Glomerular endothelial cell (primary cell): ENCODE measurements around the gene GPX3. TPM values are rescaled to one million over a fixed set of nuclear protein-coding genes. Genes with fewer than 3 reads are reported as not detected.

Source experiments
- DNase-seq: peaks from one replicate; pipeline ENCODE4 v3.0.0-alpha.2; 2011; ENCODE audit warnings: low read depth, low spot score; ENCODE audit errors: extremely low read depth
- total RNA-seq: library from RNA; depleted of rRNA; stranded (reverse); fragments of >200 nt; gene quantifications from 2 replicates; pipeline ENCODE4 v1.2.3, GENCODE V29; 2015

Gene GPX3
- total RNA-seq, 1 donor from 2014 or later, result 2.8 TPM

- DNase-seq, result no peak
These were observed 34.9 kb downstream of the GPX3 start for GRCh38 chr5:151055336-151055735.

- DNase-seq, result no peak
These were observed 36.3 kb downstream of the GPX3 start for GRCh38 chr5:151056379-151057325.

- no peak for DNase-seq
These were observed 37.9 kb downstream of the GPX3 start for GRCh38 chr5:151058301-151058700.

GRCh38 chr5:151058891-151059489 is 38.6 kb downstream of the GPX3 start:
- DNase-seq, result no peak

GRCh38 chr5:151060742-151061141 is 40.4 kb downstream of the GPX3 start:
- no peak for DNase-seq

GRCh38 chr5:151062405-151063141 is 42.2 kb downstream of the GPX3 start:
- no peak for DNase-seq

GRCh38 chr5:151063142-151063989 is 43.0 kb downstream of the GPX3 start:
- DNase-seq, result no peak

- no peak for DNase-seq
These were observed 44.6 kb downstream of the GPX3 start for GRCh38 chr5:151064916-151065499.

GRCh38 chr5:151065609-151066008 is 45.2 kb downstream of the GPX3 start:
- DNase-seq, result no peak

- DNase-seq, result no peak
These were observed 46.5 kb downstream of the GPX3 start for GRCh38 chr5:151066920-151067319.

- DNase-seq, result no peak
These were observed 47.4 kb downstream of the GPX3 start for GRCh38 chr5:151067632-151068432.

- DNase-seq, result no peak
These were observed 48.2 kb downstream of the GPX3 start for GRCh38 chr5:151068433-151069197.

GRCh38 chr5:151070449-151070848 is 50.1 kb downstream of the GPX3 start:
- no peak for DNase-seq

- no peak for DNase-seq
These were observed 50.6 kb downstream of the GPX3 start for GRCh38 chr5:151071021-151071420.

GRCh38 chr5:151071848-151072629 is 51.6 kb downstream of the GPX3 start:
- no peak for DNase-seq

- no peak for DNase-seq
These were observed 52.2 kb downstream of the GPX3 start for GRCh38 chr5:151072630-151073025.

GRCh38 chr5:151073280-151073679 is 52.9 kb downstream of the GPX3 start:
- DNase-seq, result no peak

GRCh38 chr5:151074557-151074956 is 54.2 kb downstream of the GPX3 start:
- DNase-seq, result no peak
